DND-41 (cell line): ENCODE results near the gene RAN.

Experiments used
- ATAC-seq: fragments of 200-7000 bp; cut with Tn5 transposase; 3 replicates; pipeline ENCODE4 v1.9.1; 2021; ENCODE audit warnings: low read depth; ENCODE audit not compliant: insufficient read depth
- DNase-seq: peaks from one replicate; pipeline ENCODE4 v3.0.0-alpha.2; 2020
- H2AFZ ChIP-seq: 2 replicates; pipeline ENCODE4 v1.6.0; 2012; ENCODE audit warnings: low read depth, low read length
- H3K27ac ChIP-seq: 2 replicates; pipeline ENCODE4 v1.5.1; 2012; ENCODE audit warnings: low read length, inconsistent platforms
- H3K27me3 ChIP-seq: fragments of 200-600 bp; sonication (generic); 2 replicates; pipeline ENCODE4 v1.6.0; 2012; ENCODE audit warnings: low read length, mild to moderate bottlenecking, inconsistent platforms; ENCODE audit not compliant: insufficient read depth, poor library complexity
- H3K36me3 ChIP-seq: 2 replicates; pipeline ENCODE4 v1.5.1; 2012; ENCODE audit warnings: low read length, inconsistent platforms; ENCODE audit not compliant: insufficient read depth
- H3K4me1 ChIP-seq: 2 replicates; pipeline ENCODE4 v1.5.1; 2012; ENCODE audit warnings: mild to moderate bottlenecking, low read length; ENCODE audit not compliant: insufficient read depth
- H3K4me2 ChIP-seq: 2 replicates; pipeline ENCODE4 v1.6.0; 2012; ENCODE audit warnings: mild to moderate bottlenecking, moderate library complexity, low read length, inconsistent platforms; ENCODE audit not compliant: insufficient read depth
- H3K4me3 ChIP-seq, 2 experiments: fragments of 200-600 bp in 1 of 2; shearing (Covaris generic) in 1 of 2; 2 replicates each; pipeline ENCODE4 v1.5.1; 2012 to 2016; ENCODE audit warnings: inconsistent platforms in 2 of 2, low read length in 2 of 2, mild to moderate bottlenecking in 2 of 2, low read depth in 1 of 2, moderate library complexity in 1 of 2
- H3K79me2 ChIP-seq: 2 replicates; pipeline ENCODE4 v1.6.0; 2012; ENCODE audit warnings: low read length, inconsistent platforms; ENCODE audit not compliant: insufficient read depth
- H3K9ac ChIP-seq: 2 replicates; pipeline ENCODE4 v1.6.0; 2012; ENCODE audit warnings: low read depth, mild to moderate bottlenecking, inconsistent platforms, low read length, moderate library complexity
- H3K9me3 ChIP-seq: 2 replicates; pipeline ENCODE4 v1.5.1; 2012; ENCODE audit warnings: low read length, moderate library complexity, mild to moderate bottlenecking, inconsistent platforms; ENCODE audit not compliant: insufficient read depth, severe bottlenecking
- H4K20me1 ChIP-seq: 2 replicates; pipeline ENCODE4 v1.6.0; 2012; ENCODE audit warnings: low read length; ENCODE audit not compliant: insufficient read depth
- EZH2 ChIP-seq: IDR thresholded peaks from 3 replicates; pipeline ENCODE4 v1.6.1; 2012; ENCODE audit warnings: borderline replicate concordance, low read depth, mild to moderate bottlenecking, moderate library complexity, low read length, inconsistent platforms; ENCODE audit not compliant: severe bottlenecking
- TF ChIP-seq, protein P1 (sequence below): IDR thresholded peaks from 2 replicates; pipeline ENCODE4 v1.5.1; 2012; ENCODE audit warnings: borderline replicate concordance, low read length, moderate library complexity, mild to moderate bottlenecking; ENCODE audit not compliant: poor library complexity, severe bottlenecking; ENCODE audit errors: extremely low read depth

RAN gene

GRCh38 chr12:130838284-130838950 is 33.4 kb upstream of the RAN start:
- Histone ChIP-seq H4K20me1 (peaks cover 12% of the 10 kb centered on the region; the same call in 1 of the 2 replicates), H2AFZ (peak overlapping the region; percentile 72)

GRCh38 chr12:130838951-130839769 is 32.7 kb upstream of the RAN start, which contains the start of gene STX2:
STX2 (minus strand) TSS chr12:130839250; CDS start chr12:130839099, 151 bp downstream.
- Histone ChIP-seq H3K4me1 (peaks cover 28% of the 10 kb centered on the region), H3K4me3 (peak within 1 kb of the TSS; percentile 51 to 75; a peak in 3 of 4 replicates), H3K27me3 (no peaks in the 10 kb centered on the region), H3K4me2 (peak within 1 kb of the TSS; percentile 98), H2AFZ (peak within 1 kb of the TSS; percentile 87), H3K36me3 (no peaks in the 10 kb centered on the region), H3K9me3 (no peaks in the 10 kb centered on the region), H3K79me2 (peaks cover 38% of the 10 kb centered on the region), H3K9ac (peak within 1 kb of the TSS; percentile 69), H3K27ac (peak within 1 kb of the TSS; percentile 77), H4K20me1 (peaks cover 6% of the 10 kb centered on the region; the same call in 1 of the 2 replicates)
- peak; percentile 89 for DNase-seq
- peak; percentile 76 for ATAC-seq
- TF ChIP-seq EZH2: no peak
- TF ChIP-seq, protein P1, sequence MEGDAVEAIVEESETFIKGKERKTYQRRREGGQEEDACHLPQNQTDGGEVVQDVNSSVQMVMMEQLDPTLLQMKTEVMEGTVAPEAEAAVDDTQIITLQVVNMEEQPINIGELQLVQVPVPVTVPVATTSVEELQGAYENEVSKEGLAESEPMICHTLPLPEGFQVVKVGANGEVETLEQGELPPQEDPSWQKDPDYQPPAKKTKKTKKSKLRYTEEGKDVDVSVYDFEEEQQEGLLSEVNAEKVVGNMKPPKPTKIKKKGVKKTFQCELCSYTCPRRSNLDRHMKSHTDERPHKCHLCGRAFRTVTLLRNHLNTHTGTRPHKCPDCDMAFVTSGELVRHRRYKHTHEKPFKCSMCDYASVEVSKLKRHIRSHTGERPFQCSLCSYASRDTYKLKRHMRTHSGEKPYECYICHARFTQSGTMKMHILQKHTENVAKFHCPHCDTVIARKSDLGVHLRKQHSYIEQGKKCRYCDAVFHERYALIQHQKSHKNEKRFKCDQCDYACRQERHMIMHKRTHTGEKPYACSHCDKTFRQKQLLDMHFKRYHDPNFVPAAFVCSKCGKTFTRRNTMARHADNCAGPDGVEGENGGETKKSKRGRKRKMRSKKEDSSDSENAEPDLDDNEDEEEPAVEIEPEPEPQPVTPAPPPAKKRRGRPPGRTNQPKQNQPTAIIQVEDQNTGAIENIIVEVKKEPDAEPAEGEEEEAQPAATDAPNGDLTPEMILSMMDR: peak; percentile 65

More at GRCh38 chr12:130838284-130838950, 33.4 kb upstream of the RAN start:
- H3K4me2 ChIP-seq: peak overlapping the region; percentile 98
- H3K9ac ChIP-seq: peak overlapping the region; percentile 69
- peaks cover 28% of the 10 kb centered on the region for H3K4me1 ChIP-seq
- no peaks in the 10 kb centered on the region for H3K36me3 ChIP-seq
- no peaks in the 10 kb centered on the region for H3K27me3 ChIP-seq
- peaks cover 46% of the 10 kb centered on the region for H3K79me2 ChIP-seq
- H3K27ac ChIP-seq: 0 out of 2 replicates have a peak overlapping the region, but pooled peaks have one; percentile 60
- TF ChIP-seq EZH2: no peak
- TF ChIP-seq, protein P1: no peak
- DNase-seq: peak; percentile 43
- peak overlapping the region; percentile 51 to 75; a peak in 3 of 4 replicates for H3K4me3 ChIP-seq
- H3K9me3 ChIP-seq: no peaks in the 10 kb centered on the region
- ATAC-seq: peak; percentile 58

DNA sequence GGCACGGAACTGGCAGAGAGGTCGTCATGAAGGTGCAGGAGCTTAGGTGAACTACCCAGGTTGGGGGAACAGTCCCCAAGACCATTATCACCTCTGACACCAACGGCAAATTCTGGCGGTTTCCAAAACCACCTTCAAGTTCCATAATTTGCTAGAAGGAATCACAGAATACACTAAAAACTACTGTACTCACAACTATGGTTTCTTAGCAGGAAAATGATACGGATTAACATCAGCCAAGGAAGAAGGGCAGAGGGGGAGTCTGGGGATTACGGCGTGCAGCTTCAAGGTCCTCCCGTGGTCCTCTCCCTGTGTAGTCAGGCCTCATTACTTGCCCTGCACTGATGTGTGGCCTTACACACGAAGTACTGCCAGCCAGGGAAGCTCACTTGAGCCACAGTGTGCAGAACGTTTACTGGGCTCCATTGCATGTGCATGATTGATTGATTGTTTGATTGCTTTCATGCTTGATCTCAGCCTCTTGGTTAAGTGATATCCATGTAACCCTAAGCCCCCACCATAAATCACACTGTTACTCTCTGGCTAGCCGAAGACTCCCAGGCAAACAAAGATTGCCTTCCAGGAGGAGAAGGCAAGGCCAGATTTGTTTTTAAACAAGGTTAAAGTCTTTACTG is 32.0 kb upstream of the RAN start:
- H2AFZ ChIP-seq: peak overlapping the region; percentile 87
- no peaks in the 10 kb centered on the region for H3K27me3 ChIP-seq
- peak overlapping the region; percentile 98 for H3K4me2 ChIP-seq
- TF ChIP-seq EZH2: no peak
- TF ChIP-seq, protein P1: no peak
- H3K9ac ChIP-seq: peak overlapping the region; percentile 69
- peaks cover 35% of the 10 kb centered on the region for H3K79me2 ChIP-seq
- no peak for DNase-seq
- peak overlapping the region in 1 of 2 experiments; percentile 75; a peak in 2 of 4 replicates for H3K4me3 ChIP-seq
- H3K9me3 ChIP-seq: no peaks in the 10 kb centered on the region
- H3K36me3 ChIP-seq: no peaks in the 10 kb centered on the region
- H4K20me1 ChIP-seq: peaks cover 6% of the 10 kb centered on the region; the same call in 1 of the 2 replicates
- H3K4me1 ChIP-seq: peaks cover 28% of the 10 kb centered on the region
- H3K27ac ChIP-seq: peak overlapping the region; percentile 77
- ATAC-seq: no peak
